Activated CD8-positive, alpha-beta memory T cell treated with anti-CD3 and anti-CD28 coated beads for 1 hour (primary cell): ENCODE measurements around the gene TLCD3B.
"Not testable (repeated sequence)": the region's sequence is repeated elsewhere in the genome, so short reads cannot be mapped to it uniquely, and the experiment has no call there.

ENCODE experiments used
- DNase-seq, 2 donors: peaks; one replicate each; pipeline ENCODE4 v3.0.0-alpha.2; 2020; ENCODE audit warnings: low read depth in 1 of 2; ENCODE audit errors: extremely low read depth in 1 of 2

The TLCD3B gene

GRCh38 chr16:30063278-30063892, 32.3 kb upstream of the TLCD3B start:
- no peak for DNase-seq

- DNase-seq, result no peak
Measured at GRCh38 chr16:30060836-30061554, 29.9 kb upstream of the TLCD3B start.

- no peak for DNase-seq
Measured at GRCh38 chr16:30060346-30060745, 29.3 kb upstream of the TLCD3B start.

GRCh38 chr16:30054959-30055553, 24.0 kb upstream of the TLCD3B start:
- no peak for DNase-seq

GRCh38 chr16:30054451-30054850, 23.4 kb upstream of the TLCD3B start:
- DNase-seq, result no peak

- DNase-seq, result no peak
Measured at GRCh38 chr16:30053376-30054015, 22.4 kb upstream of the TLCD3B start.

GRCh38 chr16:30052671-30053372, 21.8 kb upstream of the TLCD3B start:
- DNase-seq, result peak; percentile 80 to 87

- no peak for DNase-seq
Measured at GRCh38 chr16:30051518-30051917, 20.4 kb upstream of the TLCD3B start.

- no peak for DNase-seq
Measured at GRCh38 chr16:30049871-30050270, 18.8 kb upstream of the TLCD3B start.

GRCh38 chr16:30046588-30046987, 15.5 kb upstream of the TLCD3B start:
- no peak for DNase-seq

GRCh38 chr16:30046178-30046577, 15.1 kb upstream of the TLCD3B start:
- DNase-seq, result no peak

GRCh38 chr16:30041841-30042240, 10.8 kb upstream of the TLCD3B start:
- no peak for DNase-seq

- DNase-seq, result not testable (repeated sequence)
Measured at GRCh38 chr16:30040690-30041089, 9.6 kb upstream of the TLCD3B start.

GRCh38 chr16:30040221-30040620, 9.2 kb upstream of the TLCD3B start:
- no peak for DNase-seq

GRCh38 chr16:30033270-30033669, 2.2 kb upstream of the TLCD3B start:
- no peak for DNase-seq

GRCh38 chr16:30032083-30032819, 1.2 kb upstream of the TLCD3B start:
- DNase-seq, result no peak

GRCh38 chr16:30031477-30031918, 427 bp upstream of the TLCD3B start:
- no peak for DNase-seq

GRCh38 chr16:30030011-30030685, 923 bp downstream of the TLCD3B start:
- no peak for DNase-seq

GRCh38 chr16:30028438-30029076, 2.5 kb downstream of the TLCD3B start:
- DNase-seq, result no peak
